Brain microvascular endothelial cell (primary cell): ENCODE data around the gene IP6K2.

Experiments used
- DNase-seq: peaks from one replicate; pipeline ENCODE4 v3.0.0-alpha.2; 2020
- H3K27ac ChIP-seq: fragments of 250-450 bp; sonication (Bioruptor Pico); 2 replicates; pipeline ENCODE4 v1.5.1; 2020; ENCODE audit warnings: mild to moderate bottlenecking, moderate library complexity
- H3K27me3 ChIP-seq: fragments of 250-450 bp; sonication (Bioruptor Pico); replicated peaks from 2 replicates; pipeline ENCODE4 v1.5.1; 2020; ENCODE audit warnings: mild to moderate bottlenecking
- H3K36me3 ChIP-seq: fragments of 250-450 bp; sonication (Bioruptor Pico); replicated peaks from 2 replicates; pipeline ENCODE4 v1.5.1; 2020; ENCODE audit warnings: mild to moderate bottlenecking
- H3K4me3 ChIP-seq: 2 replicates; pipeline ENCODE4 v1.5.1; 2011; ENCODE audit warnings: low read depth, mild to moderate bottlenecking, control low read depth, low read length, moderate library complexity
- in situ Hi-C: cut with HindIII; loops from 2 replicates; pipeline ENCODE4 v1.10.0; 2017; ENCODE audit warnings: low sequenced_read_pairs, low pct_ligation_motif_present
- TF ChIP-seq, protein P1 (sequence below): IDR thresholded peaks from 2 replicates; pipeline ENCODE4 v1.5.1; 2011; ENCODE audit warnings: low read depth, mild to moderate bottlenecking, moderate library complexity, low read length, control low read depth, inconsistent platforms; ENCODE audit errors: missing control alignments

The IP6K2 gene

DNA sequence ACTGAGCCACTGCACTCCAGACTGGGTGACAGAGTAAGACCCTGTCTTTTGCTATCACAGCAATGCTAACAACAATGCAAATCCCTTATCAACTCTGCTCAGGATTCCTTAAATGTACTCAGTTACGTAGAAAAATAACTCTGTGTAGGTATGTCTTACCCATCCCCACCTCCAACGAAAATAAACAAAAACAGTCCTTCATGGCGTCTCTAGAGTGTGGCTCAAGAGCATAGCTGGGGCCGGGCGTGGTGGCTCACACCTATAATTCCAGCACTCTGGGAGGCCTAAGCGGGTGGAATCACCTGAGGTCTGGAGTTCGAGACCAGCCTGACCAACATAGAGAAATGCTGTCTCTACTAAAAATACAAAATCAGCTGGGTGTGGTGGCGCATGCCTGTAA is 18.1 kb downstream of the IP6K2 start:
- in situ Hi-C loops: no loop called here
- H3K36me3 ChIP-seq: peaks cover 41% of the 10 kb centered on the region
- DNase-seq: no peak
- H3K27ac ChIP-seq: no peak overlapping the region
- no peak overlapping the region for H3K4me3 ChIP-seq
- no peaks in the 10 kb centered on the region for H3K27me3 ChIP-seq
- TF ChIP-seq, protein P1, sequence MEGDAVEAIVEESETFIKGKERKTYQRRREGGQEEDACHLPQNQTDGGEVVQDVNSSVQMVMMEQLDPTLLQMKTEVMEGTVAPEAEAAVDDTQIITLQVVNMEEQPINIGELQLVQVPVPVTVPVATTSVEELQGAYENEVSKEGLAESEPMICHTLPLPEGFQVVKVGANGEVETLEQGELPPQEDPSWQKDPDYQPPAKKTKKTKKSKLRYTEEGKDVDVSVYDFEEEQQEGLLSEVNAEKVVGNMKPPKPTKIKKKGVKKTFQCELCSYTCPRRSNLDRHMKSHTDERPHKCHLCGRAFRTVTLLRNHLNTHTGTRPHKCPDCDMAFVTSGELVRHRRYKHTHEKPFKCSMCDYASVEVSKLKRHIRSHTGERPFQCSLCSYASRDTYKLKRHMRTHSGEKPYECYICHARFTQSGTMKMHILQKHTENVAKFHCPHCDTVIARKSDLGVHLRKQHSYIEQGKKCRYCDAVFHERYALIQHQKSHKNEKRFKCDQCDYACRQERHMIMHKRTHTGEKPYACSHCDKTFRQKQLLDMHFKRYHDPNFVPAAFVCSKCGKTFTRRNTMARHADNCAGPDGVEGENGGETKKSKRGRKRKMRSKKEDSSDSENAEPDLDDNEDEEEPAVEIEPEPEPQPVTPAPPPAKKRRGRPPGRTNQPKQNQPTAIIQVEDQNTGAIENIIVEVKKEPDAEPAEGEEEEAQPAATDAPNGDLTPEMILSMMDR: no peak

DNA sequence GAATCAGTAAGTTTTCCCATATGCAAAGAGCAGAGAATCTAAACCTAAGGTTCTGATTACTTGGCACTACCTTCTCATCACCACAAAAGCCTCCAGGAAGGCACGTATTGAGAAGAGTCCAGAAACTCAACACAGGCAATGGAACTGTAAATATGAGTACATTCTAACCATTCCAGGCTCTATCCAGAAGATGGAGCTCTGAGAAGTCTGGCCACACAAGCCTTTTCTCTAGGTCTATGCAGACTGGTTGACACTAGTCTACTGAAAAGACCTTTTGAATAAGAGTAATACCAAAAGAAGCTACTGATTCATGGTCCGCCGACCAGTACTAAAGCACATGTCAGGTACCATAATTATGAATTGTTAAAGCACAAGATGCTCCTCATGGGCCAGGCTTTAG is 19.1 kb downstream of the IP6K2 start:
- Histone ChIP-seq H3K4me3 (no peak overlapping the region), H3K27me3 (no peaks in the 10 kb centered on the region), H3K27ac (no peak overlapping the region), H3K36me3 (peaks cover 51% of the 10 kb centered on the region)
- TF ChIP-seq, protein P1: no peak
- DNase-seq: no peak
- in situ Hi-C loops: no loop called here

- DNase-seq: no peak
- Histone ChIP-seq H3K4me3 (no peak overlapping the region), H3K27me3 (no peaks in the 10 kb centered on the region), H3K27ac (no peak overlapping the region), H3K36me3 (peaks cover 62% of the 10 kb centered on the region)
- TF ChIP-seq, protein P1: no peak
- in situ Hi-C loops: no loop called here
Measured at GRCh38 chr3:48696601-48697000, 20.4 kb downstream of the IP6K2 start.

GRCh38 chr3:48696156-48696555 is 20.9 kb downstream of the IP6K2 start:
- no peak overlapping the region for H3K27ac ChIP-seq
- H3K4me3 ChIP-seq: no peak overlapping the region
- TF ChIP-seq, protein P1: no peak
- H3K27me3 ChIP-seq: no peaks in the 10 kb centered on the region
- DNase-seq: no peak
- H3K36me3 ChIP-seq: peaks cover 64% of the 10 kb centered on the region
- in situ Hi-C loops: no loop called here

- H3K27me3 ChIP-seq: no peaks in the 10 kb centered on the region
- peak; percentile 78 for DNase-seq
- H3K36me3 ChIP-seq: peaks cover 70% of the 10 kb centered on the region
- TF ChIP-seq, protein P1: no peak
- in situ Hi-C loops: no loop called here
- peak overlapping the region; percentile 49 for H3K4me3 ChIP-seq
- peak overlapping the region; percentile 95 for H3K27ac ChIP-seq
Measured at GRCh38 chr3:48695393-48695753, 21.6 kb downstream of the IP6K2 start.

DNA sequence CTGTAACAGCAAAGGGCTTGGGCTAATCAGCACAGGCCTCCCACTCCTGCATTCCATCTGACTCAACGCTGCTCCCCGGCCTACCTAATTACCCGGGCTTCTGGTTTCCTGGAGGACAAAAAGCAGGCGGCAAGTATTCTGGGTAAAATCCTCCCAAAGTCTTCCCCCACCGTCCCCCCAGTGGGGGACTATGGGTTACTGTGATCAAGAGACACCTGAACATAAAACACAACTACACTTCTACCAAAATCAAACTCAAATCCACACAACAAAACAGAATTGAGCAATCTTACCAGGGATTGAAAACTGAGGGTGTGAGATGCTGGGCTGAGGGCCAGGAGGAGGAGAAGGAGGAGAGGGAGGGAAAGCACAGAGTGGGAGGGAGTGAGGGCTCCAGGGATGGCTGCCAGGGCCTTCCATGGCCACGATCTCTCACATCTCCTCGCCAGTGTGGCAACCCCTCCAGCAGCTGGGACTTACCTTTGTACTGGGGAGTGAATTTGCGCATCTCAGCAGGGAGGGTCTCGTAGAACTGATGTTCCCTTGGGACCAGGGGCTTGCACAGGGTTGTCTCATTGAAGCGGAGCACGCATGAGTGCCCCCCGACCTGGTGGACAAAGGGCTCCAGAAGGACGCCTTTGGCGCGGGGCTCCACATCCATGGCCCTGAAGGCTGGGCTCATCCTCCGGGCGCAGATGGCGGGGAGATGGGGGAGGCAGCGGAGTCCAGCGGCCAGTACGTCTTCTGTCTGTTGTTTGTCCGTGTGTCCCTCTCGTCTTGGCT is 22.2 kb downstream of the IP6K2 start:
- in situ Hi-C loops: no loop called here
- peak; percentile 79 for DNase-seq
- H3K36me3 ChIP-seq: peaks cover 72% of the 10 kb centered on the region
- TF ChIP-seq, protein P1: no peak
- H3K27me3 ChIP-seq: no peaks in the 10 kb centered on the region
- H3K4me3 ChIP-seq: peak overlapping the region; percentile 49
- peak overlapping the region; percentile 95 for H3K27ac ChIP-seq
